ENCODE results near the gene KCNH8.
"Not testable (repeated sequence)": the region's sequence is repeated elsewhere in the genome, so short reads cannot be mapped to it uniquely, and the experiment has no call there.

Gene KCNH8

DNA sequence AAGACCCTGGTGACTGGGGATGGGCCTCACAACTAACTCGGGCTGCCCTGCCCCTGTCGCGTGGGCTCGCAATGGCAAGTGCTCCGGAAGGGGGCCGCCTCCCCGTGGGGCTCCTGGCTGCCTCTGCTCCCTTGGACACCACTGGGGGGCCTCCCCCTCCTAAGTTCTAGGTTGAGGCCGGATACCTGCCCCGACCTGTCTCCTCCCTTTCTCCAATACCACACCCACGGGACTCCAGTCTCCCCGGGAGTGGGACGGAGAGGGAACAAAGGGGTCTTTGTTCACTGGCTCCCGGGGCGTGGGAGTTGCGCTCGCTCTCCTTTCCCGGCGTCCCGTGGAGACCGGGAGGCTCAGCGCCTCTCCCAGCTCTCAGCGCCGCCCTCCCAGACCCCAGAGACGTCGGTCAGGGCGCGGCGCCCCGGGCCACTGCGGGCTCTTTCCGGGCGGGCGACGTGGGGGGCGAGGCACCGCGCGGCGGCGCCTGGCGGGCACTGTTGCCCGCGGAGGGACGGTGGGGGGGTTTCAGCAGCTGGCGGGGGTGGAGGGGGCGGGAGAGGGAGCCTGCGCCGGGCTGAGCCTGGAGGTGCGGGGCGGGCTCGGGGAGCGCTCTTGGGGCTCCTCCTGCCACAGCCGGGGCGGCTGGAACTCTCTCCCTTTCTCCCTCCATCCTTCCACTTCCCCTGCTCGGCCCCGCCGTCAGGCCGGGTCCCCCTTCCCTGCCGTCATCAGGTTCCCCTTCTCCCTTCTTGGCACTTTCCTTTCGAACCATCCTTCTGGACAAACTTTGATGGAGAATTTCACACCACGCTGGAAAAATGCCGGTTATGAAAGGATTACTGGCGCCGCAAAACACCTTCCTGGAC lies at the start of gene KCNH8:
KCNH8 (plus strand) TSS at position 606 of the 863 bp plus-strand sequence; CDS start at position 816, 210 bp downstream.
- DNase-seq: peak; percentile 5

DNA sequence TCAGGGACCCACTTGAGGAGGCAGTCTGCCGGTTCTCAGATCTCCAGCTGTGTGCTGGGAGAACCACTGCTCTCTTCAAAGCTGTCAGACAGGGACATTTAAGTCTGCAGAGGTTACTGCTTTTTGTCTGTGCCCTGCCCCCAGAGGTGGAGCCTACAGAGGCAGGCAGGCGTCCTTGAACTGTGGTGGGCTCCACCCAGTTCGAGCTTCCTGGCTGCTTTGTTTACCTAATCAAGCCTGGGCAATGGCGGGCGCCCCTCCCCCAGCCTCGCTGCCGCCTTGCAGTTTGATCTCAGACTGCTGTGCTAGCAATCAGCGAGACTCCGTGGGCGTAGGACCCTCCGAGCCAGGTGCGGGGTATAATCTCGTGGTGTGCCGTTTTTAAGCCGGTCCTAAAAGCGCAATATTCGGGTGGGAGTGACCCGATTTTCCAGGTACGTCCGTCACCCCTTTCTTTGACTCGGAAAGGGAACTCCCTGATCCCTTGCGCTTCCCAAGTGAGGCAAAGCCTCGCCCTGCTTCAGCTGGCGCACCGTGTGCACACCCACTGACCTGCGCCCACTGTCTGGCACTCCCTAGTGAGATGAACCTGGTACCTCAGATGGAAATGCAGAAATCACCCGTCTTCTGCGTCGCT lies 45.5 kb upstream of the KCNH8 start:
- not testable (repeated sequence) for DNase-seq

DNA sequence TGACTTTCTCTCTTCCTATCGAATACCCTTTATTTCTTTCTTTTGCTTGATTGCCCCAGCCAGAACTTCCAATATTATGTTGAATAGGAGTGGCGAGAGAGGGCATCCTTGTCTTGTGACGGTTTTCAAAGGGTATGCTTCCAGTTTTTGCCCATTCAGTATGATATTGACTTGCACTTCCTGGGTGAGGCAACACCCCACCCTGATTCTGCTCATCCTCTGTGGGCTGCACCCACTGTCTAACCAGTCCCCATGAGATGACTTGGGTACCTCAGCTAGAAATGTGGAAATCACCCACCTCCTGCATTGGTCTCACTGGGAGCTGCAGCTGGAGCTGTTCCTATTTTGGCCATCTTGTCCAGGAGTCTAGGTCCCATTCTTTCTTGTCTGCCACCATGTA lies 44.8 kb upstream of the KCNH8 start:
- no peak for DNase-seq

DNA sequence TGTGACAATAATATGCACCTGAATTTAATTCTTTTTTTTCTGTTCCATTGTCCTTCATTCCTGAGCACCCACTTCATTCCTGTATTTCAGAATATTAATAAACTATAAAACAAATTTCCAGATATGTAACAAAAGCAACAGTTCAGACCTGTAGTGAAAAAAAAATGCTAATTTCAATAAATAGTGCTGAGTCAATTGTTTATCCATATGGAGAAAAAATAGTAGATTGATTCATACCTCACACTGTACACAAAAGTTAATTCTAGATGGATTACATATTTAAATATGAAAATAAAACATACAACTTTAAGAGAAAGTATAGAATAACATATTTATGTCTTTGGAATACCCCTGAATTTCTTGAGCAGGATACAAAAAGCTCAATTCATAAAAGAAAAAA lies 43.9 kb upstream of the KCNH8 start:
- no peak for DNase-seq

DNA sequence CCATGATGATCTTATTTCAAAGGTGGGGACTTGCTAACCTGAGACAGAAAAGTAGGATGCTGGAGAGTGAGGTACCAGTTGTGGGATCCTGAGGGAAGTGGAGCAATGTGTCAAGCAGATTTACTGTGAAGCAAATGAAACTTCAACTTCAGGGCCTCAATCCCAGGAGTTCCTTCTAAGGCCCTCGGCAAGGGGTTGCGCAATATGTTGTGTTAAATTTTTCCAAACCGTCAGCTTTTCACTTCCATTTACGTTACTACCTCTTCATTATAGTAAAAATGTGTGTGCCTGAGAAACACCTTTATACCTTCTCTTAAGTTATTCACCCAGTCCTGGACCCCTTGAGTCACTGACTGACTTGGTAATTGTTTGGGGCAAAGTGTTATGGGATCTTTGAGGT lies 42.5 kb upstream of the KCNH8 start:
- DNase-seq: no peak

DNA sequence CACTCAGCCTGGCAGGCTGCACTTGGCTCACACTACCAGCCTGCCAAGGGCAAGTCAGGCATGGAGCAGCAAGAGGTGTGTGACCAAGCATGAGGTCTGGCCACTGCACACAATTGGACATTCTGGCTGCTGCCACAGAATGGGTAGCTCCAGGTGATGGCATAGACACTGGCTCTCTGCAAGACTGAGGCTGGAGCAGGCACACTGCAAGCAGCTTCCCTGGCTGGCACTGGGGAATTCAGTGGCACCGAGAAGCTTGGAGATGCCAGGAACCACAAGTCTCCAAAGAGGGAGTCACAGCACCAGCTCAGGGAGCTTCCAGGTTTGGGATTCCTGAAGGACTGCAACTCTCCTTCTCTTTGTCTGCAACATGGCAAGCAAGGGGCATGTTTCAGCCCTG lies 42.0 kb upstream of the KCNH8 start:
- no peak for DNase-seq

DNA sequence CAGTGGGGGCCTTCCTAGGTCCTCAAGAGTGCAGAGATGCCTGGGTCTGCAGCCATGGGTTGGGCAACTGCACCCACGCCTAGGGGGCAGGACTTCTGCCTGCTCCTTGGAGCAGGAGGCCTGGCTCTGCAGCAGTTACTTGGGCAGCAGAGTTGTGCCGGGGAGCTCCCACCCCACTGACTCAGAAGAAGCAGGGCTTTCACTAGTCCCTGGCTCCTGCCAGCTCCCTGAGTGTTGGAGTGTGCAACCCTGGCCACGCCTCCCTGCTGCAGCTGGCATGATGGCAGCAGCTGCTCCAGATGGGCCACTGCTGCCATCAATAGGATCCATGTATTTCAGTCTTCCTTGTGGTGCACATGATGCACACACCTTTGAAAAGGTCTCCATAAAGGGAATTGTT lies 40.6 kb upstream of the KCNH8 start:
- no peak for DNase-seq

DNA sequence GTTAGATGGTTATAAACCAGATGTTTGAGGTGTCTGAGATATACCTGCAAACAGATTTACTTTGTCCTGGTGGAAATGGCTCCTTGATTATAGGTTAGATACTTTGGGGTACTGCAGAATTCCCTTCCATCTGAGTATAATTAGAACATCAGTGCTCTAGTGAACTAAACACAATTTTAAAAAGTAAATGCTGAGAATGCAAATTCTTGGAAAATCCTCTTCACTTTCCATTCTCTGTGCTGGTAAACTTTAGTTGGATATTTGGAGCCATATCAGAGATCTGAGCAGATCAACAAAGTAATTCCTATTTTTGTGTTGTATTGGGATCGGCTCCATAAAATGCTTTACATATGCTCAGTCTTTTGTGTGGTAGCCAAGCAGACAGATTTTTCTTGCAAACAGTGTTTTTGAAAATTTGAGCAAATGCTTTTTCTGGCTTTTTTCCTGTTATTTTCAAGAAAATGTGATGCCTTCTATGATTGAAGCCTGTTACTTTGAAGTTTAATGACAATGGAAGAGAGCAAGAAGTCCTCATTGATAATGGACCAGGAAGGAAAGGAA lies 37.9 kb upstream of the KCNH8 start:
- DNase-seq: no peak

DNA sequence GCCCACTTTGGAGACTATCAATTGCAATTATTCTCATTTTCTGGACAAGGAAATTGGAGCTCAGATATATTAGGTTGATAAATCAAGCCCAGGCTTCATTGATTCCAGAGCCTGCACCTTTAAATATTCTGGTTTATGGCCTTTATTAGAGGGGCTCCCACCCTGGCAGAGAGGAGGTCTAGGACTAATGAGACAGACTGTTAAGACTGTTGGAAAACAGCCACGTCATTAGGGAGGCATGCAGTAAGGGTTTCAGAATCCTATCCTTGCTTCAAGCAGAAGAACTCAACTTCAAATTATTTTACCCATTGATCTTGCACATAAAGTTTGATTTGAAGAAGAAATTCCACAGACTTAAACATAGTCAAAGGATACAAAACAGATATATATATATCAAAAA lies 33.8 kb upstream of the KCNH8 start:
- DNase-seq: no peak

DNA sequence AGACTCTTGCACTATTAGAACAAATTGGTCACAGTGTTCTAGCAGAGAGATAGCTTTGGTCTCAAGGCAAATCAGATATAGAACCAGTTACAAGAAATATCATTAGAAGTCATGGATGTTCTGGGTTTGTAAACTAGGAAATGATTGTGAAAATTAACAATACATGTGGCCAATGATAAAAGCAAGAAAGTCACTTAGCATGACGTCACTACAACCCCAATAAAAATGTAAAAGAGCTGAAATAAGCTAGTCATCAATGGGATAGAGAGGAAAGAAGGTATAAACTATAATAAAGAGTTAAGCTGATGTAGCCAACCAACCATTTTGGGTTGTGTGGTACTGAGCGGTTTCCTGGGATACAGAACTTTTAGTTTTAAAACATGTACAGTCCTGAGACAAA lies 32.1 kb upstream of the KCNH8 start:
- no peak for DNase-seq

DNA sequence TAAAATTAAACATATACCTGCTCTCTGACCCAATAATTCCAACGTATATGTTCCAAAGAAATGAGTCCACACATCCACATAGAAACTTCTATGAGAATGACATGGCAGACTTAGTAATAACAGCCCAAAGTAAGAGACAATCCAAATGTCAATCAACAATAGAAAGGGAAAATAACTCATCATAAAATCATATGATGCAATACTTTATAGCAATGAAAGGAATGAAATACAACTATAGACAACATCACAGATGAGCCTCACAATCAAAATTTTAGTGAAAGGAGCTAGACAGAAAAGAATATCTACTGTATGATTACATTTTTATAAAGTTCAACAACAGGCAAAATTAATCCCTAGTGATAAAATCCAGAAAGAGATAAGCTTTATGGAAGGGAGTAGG lies 23.6 kb upstream of the KCNH8 start:
- DNase-seq: no peak

DNA sequence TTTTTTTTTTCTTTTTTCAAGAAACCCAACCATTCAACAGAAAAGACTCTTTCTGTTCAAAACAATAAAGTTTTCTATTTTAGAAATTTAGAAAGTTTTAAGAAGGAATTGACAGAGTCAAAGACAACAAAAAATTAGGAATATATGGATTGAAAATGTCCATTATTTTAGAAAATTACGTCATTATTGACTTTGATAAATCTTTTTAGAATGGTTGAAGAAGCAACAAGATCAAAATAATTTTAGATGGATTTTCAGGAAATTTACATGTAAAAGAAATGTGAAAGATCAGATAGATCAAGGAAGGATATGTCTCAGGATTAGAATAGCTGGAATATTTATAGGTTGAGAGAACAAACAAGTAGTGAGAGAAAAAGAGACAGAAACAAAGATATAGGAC lies 8.4 kb upstream of the KCNH8 start:
- no peak for DNase-seq

DNA sequence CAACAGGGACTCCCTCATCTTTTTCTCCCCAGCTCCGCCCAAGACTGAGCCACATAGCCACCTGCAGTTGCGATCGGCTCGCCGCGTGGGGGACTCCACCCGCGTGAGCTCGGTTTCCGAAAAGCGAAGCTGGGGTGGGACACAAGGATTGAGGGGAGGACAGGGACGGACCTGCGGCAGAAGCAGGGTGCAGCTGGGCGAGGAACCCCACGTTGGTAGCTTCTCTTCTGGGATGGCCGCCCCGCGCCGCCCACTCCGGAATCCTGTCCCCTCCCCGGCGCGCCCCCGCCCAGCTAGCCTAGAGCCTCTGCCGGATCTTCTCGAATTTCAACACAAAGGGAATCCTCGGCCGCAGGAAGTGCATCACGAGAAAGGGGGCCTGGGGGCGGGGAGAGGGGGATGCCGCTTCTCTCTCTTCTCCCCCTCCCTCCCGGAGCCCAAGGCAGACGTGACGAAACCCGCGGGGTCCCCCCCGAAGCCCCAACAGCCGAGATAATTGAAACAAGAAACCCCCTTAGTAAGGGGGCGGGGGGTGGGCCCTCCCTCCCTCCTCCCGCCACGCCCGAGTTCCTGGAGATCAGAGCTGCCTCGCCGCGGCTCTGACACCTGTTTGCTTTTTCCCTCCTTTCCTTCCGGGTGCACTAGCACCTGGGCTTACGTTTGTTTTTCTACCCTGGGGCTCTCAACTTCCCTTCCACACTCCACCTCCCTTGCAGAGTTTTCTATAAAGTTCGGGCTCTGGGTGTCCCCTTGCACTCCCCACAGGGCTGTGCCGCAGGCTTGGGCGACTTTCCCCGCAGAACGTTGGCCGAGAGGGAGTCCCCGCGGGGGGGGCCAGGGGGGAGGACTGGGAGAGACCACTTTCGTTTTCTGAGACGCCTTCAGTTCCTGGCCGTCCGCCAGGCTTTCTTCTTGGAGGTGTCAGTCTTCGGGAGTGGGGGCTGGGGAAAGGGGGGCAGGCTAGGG lies 1.3 kb upstream of the KCNH8 start:
- peak; percentile 50 for DNase-seq

DNA sequence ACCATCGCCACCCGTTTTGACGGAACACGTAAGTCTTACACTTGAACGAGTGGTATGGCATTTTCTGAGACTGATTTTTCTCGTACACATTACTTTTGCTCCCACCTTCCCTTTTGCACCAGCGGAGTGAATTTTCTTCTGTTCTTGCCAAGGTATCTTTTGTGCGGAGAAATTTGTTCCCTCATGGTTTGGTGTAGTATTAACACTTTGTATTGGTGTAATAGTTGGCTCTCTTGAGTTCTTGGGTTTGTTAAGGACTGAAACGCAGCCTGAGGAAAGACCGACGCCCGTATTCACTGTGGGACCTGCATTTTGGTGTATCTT lies 420 bp downstream of the KCNH8 start:
- no peak for DNase-seq

DNA sequence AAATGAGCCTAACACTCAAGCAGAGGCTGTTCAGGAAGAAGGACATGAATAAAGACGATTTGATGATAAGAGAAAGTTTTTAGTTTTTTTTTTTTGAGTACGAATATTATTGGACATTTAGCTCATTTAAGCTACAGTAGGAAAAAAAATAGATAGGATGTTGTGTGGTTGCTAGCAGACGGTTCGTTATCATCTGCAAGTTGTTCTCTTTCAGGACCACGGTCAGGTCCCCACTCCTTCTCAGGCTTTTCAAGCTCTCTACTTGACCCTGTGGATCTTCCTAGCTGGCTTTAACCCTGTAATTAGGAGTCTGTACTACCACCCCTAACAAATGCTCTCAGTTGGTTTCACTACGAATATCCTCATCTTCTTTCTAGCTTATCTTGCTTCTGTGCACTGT lies 1.1 kb downstream of the KCNH8 start:
- DNase-seq: peak; percentile 22

DNA sequence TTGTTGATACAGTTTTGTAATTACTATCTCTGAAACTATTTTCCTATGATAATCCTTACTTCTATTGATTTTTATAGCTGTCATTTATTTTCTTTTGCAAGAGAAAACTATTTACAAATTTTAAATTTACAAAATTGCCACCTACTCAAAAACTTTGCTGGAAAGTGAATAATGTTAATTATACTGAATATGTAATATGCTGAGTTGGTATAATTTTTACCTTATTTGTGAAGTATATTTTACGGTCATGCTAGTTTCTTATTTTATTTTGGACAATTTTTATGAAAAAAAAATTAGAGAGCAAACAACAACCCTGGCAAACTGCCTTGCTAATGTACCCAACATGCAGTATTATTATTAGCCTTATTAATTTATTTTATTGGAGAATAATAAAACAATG lies 2.9 kb downstream of the KCNH8 start:
- DNase-seq: no peak

DNA sequence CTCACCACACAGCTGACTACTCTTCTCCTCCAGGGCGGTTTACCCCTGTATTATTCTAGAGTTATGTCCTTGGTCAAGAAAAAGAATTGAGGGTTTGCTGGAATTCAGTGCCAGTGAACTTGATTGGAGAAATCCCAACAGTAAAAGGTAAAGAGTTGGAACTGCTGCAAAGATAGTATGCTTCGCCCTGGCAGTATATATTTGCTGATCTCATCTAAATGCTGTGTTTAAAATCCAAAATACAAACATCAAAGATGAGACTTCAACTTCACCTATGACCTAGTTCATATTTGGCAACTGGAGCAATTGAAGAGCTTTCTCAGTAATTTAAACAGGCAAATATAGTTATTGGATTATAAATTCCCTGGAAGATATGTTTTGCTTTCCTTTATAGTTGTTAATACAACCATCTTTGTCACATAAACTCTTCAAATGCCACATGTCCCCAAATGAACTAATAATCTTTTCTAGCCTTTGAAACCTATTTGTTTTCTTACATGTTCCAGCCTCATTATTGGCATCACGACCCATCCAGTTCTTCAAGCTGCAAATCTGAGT lies 6.5 kb downstream of the KCNH8 start:
- no peak for DNase-seq

DNA sequence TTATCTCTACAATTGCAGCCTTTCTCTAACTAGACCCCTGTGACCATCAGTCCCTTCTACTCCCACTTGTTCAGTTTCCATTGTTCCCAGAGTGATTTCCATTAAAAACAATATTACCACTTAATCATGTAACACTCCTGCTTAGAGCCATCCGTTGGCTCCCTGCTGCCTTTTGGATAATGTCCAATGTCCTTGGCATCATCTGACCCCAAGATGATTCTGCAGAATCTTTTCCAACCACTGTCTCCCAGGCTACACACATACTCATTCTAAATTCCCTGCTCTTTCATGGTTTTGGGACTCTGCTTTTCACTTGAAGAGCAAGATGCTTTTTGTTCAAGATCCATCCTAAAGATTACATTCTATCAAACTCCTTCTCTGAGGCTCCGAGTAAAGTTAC lies 7.1 kb downstream of the KCNH8 start:
- no peak for DNase-seq

DNA sequence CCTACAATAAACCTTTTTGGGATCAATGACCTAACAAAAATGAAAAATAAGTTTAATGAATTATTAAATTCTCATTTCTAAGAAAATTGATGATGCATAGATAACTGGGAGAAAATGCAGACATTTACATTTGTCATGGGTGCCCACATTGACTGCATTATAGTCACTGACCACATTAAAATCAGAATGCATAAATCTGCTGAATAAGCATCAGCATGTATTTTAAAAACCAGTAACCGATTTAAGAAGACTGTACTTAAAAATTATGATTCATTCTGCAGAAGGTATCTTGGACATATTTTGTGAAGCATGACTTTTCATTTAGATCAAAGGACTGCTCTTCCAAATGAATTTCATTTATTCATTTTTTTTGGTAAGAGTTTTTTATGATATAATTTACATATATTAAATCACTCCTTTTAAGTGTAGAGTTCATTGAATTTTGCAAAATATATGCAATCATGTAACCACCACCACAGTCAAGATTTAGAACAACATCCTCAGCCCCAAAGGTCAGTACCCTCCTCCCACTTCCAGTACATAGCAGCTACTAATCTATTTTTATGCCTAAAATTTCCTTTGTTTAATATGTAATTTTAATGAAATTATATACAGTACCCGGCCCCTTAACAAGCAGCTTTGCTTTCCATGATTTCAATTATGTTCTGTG lies 11.8 kb downstream of the KCNH8 start:
- DNase-seq: no peak

DNA sequence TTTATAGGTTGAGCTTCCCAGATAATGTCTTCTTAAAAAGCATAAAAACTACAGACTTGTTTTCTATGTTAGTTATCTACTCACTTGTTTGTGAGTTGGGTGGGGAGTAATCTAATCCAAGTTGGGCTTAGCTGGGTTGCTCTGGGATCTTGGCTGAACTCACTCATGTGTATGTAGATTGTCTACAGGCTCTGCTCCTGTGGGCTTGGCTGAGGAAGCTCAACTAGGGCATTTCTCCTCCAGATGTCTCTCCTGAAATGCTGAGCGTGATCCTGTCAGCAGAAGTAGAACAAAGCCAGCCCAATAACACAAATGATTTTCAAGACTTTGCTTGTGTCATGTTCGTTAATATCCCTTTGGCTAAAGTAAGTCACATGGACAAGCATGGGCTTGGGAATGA lies 17.3 kb downstream of the KCNH8 start:
- no peak for DNase-seq

DNA sequence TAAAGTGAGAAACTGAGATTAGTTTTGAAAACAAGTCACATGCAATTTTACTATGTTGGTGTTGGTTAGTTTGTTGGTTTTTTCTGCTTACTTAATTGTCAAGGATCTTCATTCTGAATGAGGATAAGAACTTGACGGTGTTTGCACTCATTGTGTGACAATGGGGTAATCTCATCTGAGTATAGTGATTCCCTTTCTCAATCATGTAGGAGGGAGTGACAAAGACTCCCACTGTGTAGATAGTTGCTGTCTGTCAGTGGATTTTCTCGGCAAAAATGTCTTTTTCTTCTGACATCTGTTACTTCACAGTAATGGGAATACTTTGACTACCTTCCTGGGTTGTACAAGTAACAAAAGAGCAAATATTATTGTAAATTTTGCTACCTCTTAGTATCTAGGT lies 23.5 kb downstream of the KCNH8 start:
- no peak for DNase-seq

DNA sequence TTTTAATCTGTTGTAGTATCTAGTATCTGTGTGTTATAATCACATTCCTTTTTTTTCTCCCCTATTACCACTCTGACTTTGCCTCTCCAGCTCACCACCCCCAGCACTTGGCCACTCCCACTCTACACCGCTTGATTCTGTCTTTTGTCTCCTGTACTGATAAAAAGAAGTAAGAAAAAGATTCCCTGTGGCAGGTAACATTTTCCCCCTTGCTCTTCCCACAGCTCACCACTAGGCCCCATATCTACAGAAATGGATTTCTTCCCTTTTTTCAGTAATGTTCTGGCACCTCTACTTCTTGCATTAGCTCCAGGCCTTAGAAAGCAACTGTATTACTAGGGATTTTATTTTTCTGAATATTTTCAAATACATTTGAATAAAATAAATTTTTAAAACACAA lies 25.6 kb downstream of the KCNH8 start:
- DNase-seq: no peak
